K562 (cell line): Measurements from ENCODE around the gene FAM107B. TPM values are rescaled to one million over a fixed set of nuclear protein-coding genes. Genes with fewer than 3 reads are reported as not detected.

Source experiments
- ATAC-seq: fragments of 200-7000 bp; cut with Tn5 transposase; 3 replicates; pipeline ENCODE4 v1.9.1; 2020; ENCODE audit warnings: moderate library complexity
- BruUV-seq: library from RNA; stranded (reverse); fragments of 400-500 nt; replicated peaks from 2 replicates; lab custom pipeline; 2021; lab: Mats Ljungman, UMichigan
- CTCF ChIA-PET: fragments of 300-600 bp; formaldehyde crosslinking; extraction: SDS; loops from one replicate; lab custom pipeline; 2021; ENCODE audit warnings: low intra/inter-chr PET ratio; lab: Yijun Ruan, JAX
- POLR2A ChIA-PET: fragments of 300-600, 350-650 bp; sonication (Branson Sonifier 250); formaldehyde crosslinking; extraction: SDS; loops from one replicate; lab custom pipeline; 2021; ENCODE audit warnings: antibody characterized with exemption, inconsistent platforms; lab: Yijun Ruan, JAX
- DNase-seq, 4 experiments: peaks; one replicate each; pipeline versions ENCODE4 v3.0.0 to v3.0.0-alpha.2; 2011 to 2018; ENCODE audit warnings: low spot score in 3 of 4, mixed read lengths in 3 of 4; ENCODE audit errors: extremely low read depth in 1 of 4
- FAIRE-seq: peaks from 2 replicates; lab custom pipeline; 2011; peaks lifted over from hg19 to GRCh38; lab: Jason Lieb, UNC
- H2AFZ ChIP-seq: 2 replicates; pipeline ENCODE4 v1.6.0; 2011; ENCODE audit warnings: low read depth, low read length, control low read depth, inconsistent platforms
- H3K27ac ChIP-seq: fragments of 200-600 bp; 3 replicates; pipeline ENCODE4 v1.8.0; 2011; ENCODE audit warnings: low read depth, mild to moderate bottlenecking, control low read depth, inconsistent platforms, low read length, moderate library complexity, mixed read lengths; ENCODE audit errors: extremely low read depth
- H3K27me3 ChIP-seq, 2 experiments: fragments of 300-600 bp in 1 of 2; 2 replicates in 1 of 2; 3 replicates in 1 of 2; pipeline versions ENCODE4 v1.6.0 to v1.8.0; 2011; ENCODE audit warnings: inconsistent platforms in 2 of 2, low read length in 2 of 2, mild to moderate bottlenecking in 1 of 2, mixed read lengths in 1 of 2, moderate library complexity in 1 of 2; ENCODE audit not compliant: control insufficient read depth in 2 of 2, insufficient read depth in 2 of 2
- H3K36me3 ChIP-seq: fragments of 300-600 bp; 3 replicates; pipeline ENCODE4 v1.8.0; 2011; ENCODE audit warnings: mild to moderate bottlenecking, low read length, inconsistent platforms; ENCODE audit not compliant: control insufficient read depth, insufficient read depth
- H3K4me1 ChIP-seq, 2 experiments: fragments of 200-600 bp in 1 of 2; replicated peaks in 1 of 2; 2 replicates in 1 of 2; 3 replicates in 1 of 2; pipeline versions ENCODE4 v1.5.1 to v1.8.0; 2011; ENCODE audit warnings: inconsistent platforms in 2 of 2, low read length in 2 of 2, mild to moderate bottlenecking in 1 of 2, mixed read lengths in 1 of 2, moderate library complexity in 1 of 2; ENCODE audit not compliant: control insufficient read depth in 2 of 2, insufficient read depth in 2 of 2
- H3K4me2 ChIP-seq: 2 replicates; pipeline ENCODE4 v1.6.1; 2011; ENCODE audit warnings: low read length, control low read depth, inconsistent platforms, mixed read lengths; ENCODE audit not compliant: insufficient read depth
- H3K4me3 ChIP-seq: fragments of 200-600 bp; sonication (generic), shearing (Covaris generic); 2 replicates; pipeline ENCODE4 v1.5.1; 2016; ENCODE audit warnings: control low read depth, inconsistent platforms
- H3K79me2 ChIP-seq: fragments of 200-600 bp; 3 replicates; pipeline ENCODE4 v1.8.0; 2011; ENCODE audit warnings: low read length, inconsistent platforms; ENCODE audit not compliant: control insufficient read depth, insufficient read depth
- H3K9ac ChIP-seq, 2 experiments: 2 replicates each; pipeline versions ENCODE4 v1.6.0 to v1.6.1; 2011; ENCODE audit warnings: low read depth in 2 of 2, low read length in 2 of 2, control low read depth in 1 of 2, inconsistent platforms in 1 of 2, mild to moderate bottlenecking in 1 of 2, mixed read lengths in 1 of 2; ENCODE audit not compliant: insufficient read depth in 1 of 2
- H3K9me1 ChIP-seq: one replicate; pipeline ENCODE4 v1.6.0; 2011; ENCODE audit warnings: inconsistent platforms, mild to moderate bottlenecking, low read length, moderate library complexity; ENCODE audit not compliant: control insufficient read depth, insufficient read depth
- H3K9me3 ChIP-seq: replicated peaks from 2 replicates; pipeline ENCODE4 v1.5.1; 2011; ENCODE audit warnings: low read depth, low read length, inconsistent platforms; ENCODE audit not compliant: control insufficient read depth, insufficient read depth
- H4K20me1 ChIP-seq: replicated peaks from 2 replicates; pipeline ENCODE4 v1.6.1; 2011; ENCODE audit warnings: low read length, inconsistent platforms, mixed read lengths; ENCODE audit not compliant: control insufficient read depth, insufficient read depth
- ATF1 ChIP-seq, 2 experiments: fragments of 450-650 bp in 1 of 2; IDR thresholded peaks; 2 replicates each; pipeline ENCODE4 v1.6.1; 2016; ENCODE audit warnings: missing compliant biosample characterization in 1 of 2, missing genetic modification characterization in 1 of 2
- MIER1 ChIP-seq: fragments of 450-650 bp; IDR thresholded peaks from 2 replicates; pipeline ENCODE4 v1.6.1; 2016; ENCODE audit warnings: antibody characterized with exemption, mild to moderate bottlenecking, low read depth
- PML ChIP-seq: IDR thresholded peaks from 2 replicates; pipeline ENCODE4 v1.6.1; 2012; ENCODE audit warnings: low read length, inconsistent platforms
- POLR2AphosphoS2 ChIP-seq: IDR thresholded peaks from 2 replicates; pipeline ENCODE4 v1.6.1; 2012; ENCODE audit warnings: low read length, improper control_type of control experiment
- SPI1 ChIP-seq: IDR thresholded peaks from 2 replicates; pipeline ENCODE4 v1.6.1; 2011; ENCODE audit warnings: low read depth, low read length, control low read depth, borderline replicate concordance
- SRF ChIP-seq, 2 experiments: fragments of 250-450, 450-650 bp in 1 of 2; sonication (Bioruptor Pico) in 1 of 2; sonication (generic) in 1 of 2; formaldehyde crosslinking; IDR thresholded peaks; 2 replicates each; pipeline versions ENCODE4 v1.5.0 to v1.5.1; 2020 to 2022; ENCODE audit warnings: mild to moderate bottlenecking in 1 of 2, missing genetic modification reagents in 1 of 2
- TBP ChIP-seq: optimal IDR thresholded peaks from 2 replicates; pipeline ENCODE3; 2011; ENCODE audit warnings: low read depth, low read length, improper control_type of control experiment
- ZC3H8 ChIP-seq: fragments of 450-650 bp; IDR thresholded peaks from 2 replicates; pipeline ENCODE4 v1.6.1; 2017
- ZFX ChIP-seq: sonication (generic); formaldehyde crosslinking; IDR thresholded peaks from 2 replicates; pipeline ENCODE4 v1.8.0; 2022; ENCODE audit warnings: mild to moderate bottlenecking, missing genetic modification reagents, moderate library complexity
- ZNF780A ChIP-seq: fragments of 250-450 bp; sonication (Bioruptor Pico); IDR thresholded peaks from 2 replicates; pipeline ENCODE4 v1.5.0; 2021; ENCODE audit warnings: mild to moderate bottlenecking
- WGBS: fragments of 100-300 bp; shearing (Covaris generic); methylation state at CpG from one replicate; pipeline ENCODE4 v1.1.6; 2016; ENCODE audit warnings: low coverage, mixed read lengths; ENCODE audit not compliant: insufficient coverage; ENCODE audit errors: missing lambda C conversion rate; 5-methylcytosine and 5-hydroxymethylcytosine counted together
- in situ Hi-C: fragments of 300-500 bp; cut with MboI; formaldehyde crosslinking; loops from 4 replicates; pipeline ENCODE4 v1.15.0; 2018; ENCODE audit warnings: inconsistent platforms, mixed read lengths
- intact Hi-C: fragments of 100-400 bp; cut with micrococcal nuclease; formaldehyde crosslinking; loops from 2 replicates; pipeline ENCODE4 v1.14.2; 2022
- polyA plus RNA-seq, 8 experiments: library from polyadenylated mRNA; depleted of rRNA in 4 of 8; stranded (reverse) in 5 of 8; unstranded in 3 of 8; fragments of >200 nt; fragmentation: Nextera tagmentation in 2 of 8; fragmentation: Illumina TruSeq in 1 of 8; extraction: Ambion mirVana in 2 of 8; extraction: Trizol in 1 of 8; gene quantifications; 2 replicates each; pipeline versions ENCODE4 v1.2.1 to v1.2.3, GENCODE V29; 2011 to 2014; ENCODE audit warnings: inconsistent platforms in 1 of 8, missing spikeins in 1 of 8
- total RNA-seq, 7 experiments: library from RNA; depleted of rRNA in 6 of 7; stranded (reverse); fragments of >200 nt in 6 of 7; fragmentation: Illumina TruSeq in 2 of 7; extraction: Trizol in 2 of 7; gene quantifications; 2 replicates each; pipeline versions ENCODE4 v1.2.1 to v1.2.3, GENCODE V29; 2011 to 2021; ENCODE audit warnings: low replicate concordance in 1 of 7
- TF ChIP-seq, protein P1 (sequence below): sonication (generic); formaldehyde crosslinking; IDR thresholded peaks from 2 replicates; pipeline ENCODE4 v1.4.0; 2020; ENCODE audit warnings: mild to moderate bottlenecking, missing genetic modification reagents
- TF ChIP-seq, protein P2 (sequence below): fragments of 250-450 bp; sonication (Bioruptor Pico); IDR thresholded peaks from 2 replicates; pipeline ENCODE4 v1.8.0; 2022; ENCODE audit warnings: moderate library complexity, mild to moderate bottlenecking, inconsistent platforms
- TF ChIP-seq, protein P3 (sequence below), 2 experiments: fragments of 250-450 bp in 1 of 2; fragments of 450-650 bp in 1 of 2; sonication (Bioruptor Pico) in 1 of 2; IDR thresholded peaks; 2 replicates each; pipeline versions ENCODE4 v1.6.1 to v1.8.0; 2016 to 2021; ENCODE audit warnings: mild to moderate bottlenecking in 2 of 2, moderate library complexity in 2 of 2, missing compliant biosample characterization in 1 of 2, missing genetic modification characterization in 1 of 2
- TF ChIP-seq, protein P4 (sequence below): sonication (generic); IDR thresholded peaks from 2 replicates; pipeline ENCODE4 v1.6.1; 2016
- TF ChIP-seq, protein P5 (sequence below), 3 experiments: IDR thresholded peaks in 2 of 3; conservative IDR thresholded peaks in 1 of 3; 2 replicates each; pipeline ENCODE4 v1.5.1; 2011 to 2012; ENCODE audit warnings: low read length in 3 of 3, mild to moderate bottlenecking in 3 of 3, control low read depth in 2 of 3, improper control_type of control experiment in 1 of 3, inconsistent platforms in 1 of 3, low read depth in 1 of 3, mixed read lengths in 1 of 3, moderate library complexity in 1 of 3; ENCODE audit not compliant: insufficient read depth in 2 of 3

FAM107B gene
- total and polyA plus RNA-seq, 9 of the 15 experiments (the other 6 are each of a cell fraction or from before 2014, with no cell fraction given), result 0.40 to 2.8 (median 1.4) TPM

DNA sequence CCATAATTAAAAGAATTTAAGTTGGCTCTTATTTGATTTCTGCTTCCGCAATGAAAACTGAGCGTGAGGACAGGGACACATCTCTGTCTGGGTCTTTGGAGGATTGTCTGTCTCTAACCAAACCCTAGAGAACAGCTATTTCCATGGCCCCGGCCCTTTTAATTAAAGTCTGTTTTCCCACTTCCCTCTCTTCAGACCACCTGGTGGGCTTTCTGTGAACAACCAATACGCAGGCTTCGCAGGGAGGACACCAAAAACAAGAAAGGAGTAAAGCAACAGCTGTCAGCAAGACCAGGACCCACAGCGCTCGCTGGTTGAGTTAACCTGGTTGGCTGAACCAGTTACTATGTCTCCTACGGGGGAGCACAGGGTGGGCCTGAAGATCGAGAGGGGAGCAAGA, 226.9 kb downstream of the FAM107B start:
- no peak for FAIRE-seq
- Histone ChIP-seq H3K4me1 (peaks cover 0 to 7% of the 10 kb centered on the region in 2 experiments; a peak in 2 of 5 replicates), H3K27me3 (peaks cover 12 to 21% of the 10 kb centered on the region in 2 experiments; a peak in 4 of 5 replicates), H2AFZ (peak overlapping the region; percentile 61; the same call in 1 of the 2 replicates), H3K9me3 (no peaks in the 10 kb centered on the region), H3K9me1 (no peaks in the 10 kb centered on the region), H3K36me3 (no peaks in the 10 kb centered on the region), H3K27ac (no peak overlapping the region), H3K79me2 (no peaks in the 10 kb centered on the region), H3K9ac (peak overlapping the region in 1 of 2 experiments; percentile 61; a peak in 2 of 4 replicates), H3K4me2 (peak overlapping the region; percentile 60; the same call in 1 of the 2 replicates), H4K20me1 (no peaks in the 10 kb centered on the region), H3K4me3 (0 out of 2 replicates have a peak overlapping the region, but pooled peaks have one; percentile 16)
- ATAC-seq, result peak; percentile 57; the same call in 2 of the 3 replicates
- POLR2A ChIA-PET, result interaction anchor here (1.0 kb wide), 1 partner anchor 9 kb away, joined by 3 read pairs; no protein-coding TSS in a partner anchor
- no TSS peak for BruUV-seq
- 6% methylated on average over 8 of the region's 9 CpGs for WGBS
- CTCF ChIA-PET, result interaction anchor here (1.2 kb wide), 1 partner anchor 11 kb away, joined by 3 read pairs; no protein-coding TSS in a partner anchor
- intact Hi-C loops (no loop called here), in situ Hi-C loops (no loop called here)
- peak in 3 of 4 experiments; percentile 14 to 20 (median 20) for DNase-seq
- TF ChIP-seq ATF1 (CRISPR knock-in tag; IDR thresholded peaks at IDR 0.05) (no peak), ATF1 (tag; IDR thresholded peaks at IDR 0.05) (no peak), ZNF780A (CRISPR knock-in tag) (no peak), POLR2AphosphoS2 (no peak), ZFX (CRISPR knock-in tag) (no peak), ZC3H8 (no peak), TBP (no peak), PML (no peak), SPI1 (0 out of 2 replicates have a peak, but pooled peaks have one; percentile 21), SRF (CRISPR knock-in tag; IDR thresholded peaks at IDR 0.05) (peak in 1 of 2 experiments; percentile 59; a peak in 1 of 4 replicates), MIER1 (no peak)
- TF ChIP-seq, protein P1, sequence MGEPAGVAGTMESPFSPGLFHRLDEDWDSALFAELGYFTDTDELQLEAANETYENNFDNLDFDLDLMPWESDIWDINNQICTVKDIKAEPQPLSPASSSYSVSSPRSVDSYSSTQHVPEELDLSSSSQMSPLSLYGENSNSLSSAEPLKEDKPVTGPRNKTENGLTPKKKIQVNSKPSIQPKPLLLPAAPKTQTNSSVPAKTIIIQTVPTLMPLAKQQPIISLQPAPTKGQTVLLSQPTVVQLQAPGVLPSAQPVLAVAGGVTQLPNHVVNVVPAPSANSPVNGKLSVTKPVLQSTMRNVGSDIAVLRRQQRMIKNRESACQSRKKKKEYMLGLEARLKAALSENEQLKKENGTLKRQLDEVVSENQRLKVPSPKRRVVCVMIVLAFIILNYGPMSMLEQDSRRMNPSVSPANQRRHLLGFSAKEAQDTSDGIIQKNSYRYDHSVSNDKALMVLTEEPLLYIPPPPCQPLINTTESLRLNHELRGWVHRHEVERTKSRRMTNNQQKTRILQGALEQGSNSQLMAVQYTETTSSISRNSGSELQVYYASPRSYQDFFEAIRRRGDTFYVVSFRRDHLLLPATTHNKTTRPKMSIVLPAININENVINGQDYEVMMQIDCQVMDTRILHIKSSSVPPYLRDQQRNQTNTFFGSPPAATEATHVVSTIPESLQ (CRISPR knock-in tag), result no peak
- TF ChIP-seq, protein P2, sequence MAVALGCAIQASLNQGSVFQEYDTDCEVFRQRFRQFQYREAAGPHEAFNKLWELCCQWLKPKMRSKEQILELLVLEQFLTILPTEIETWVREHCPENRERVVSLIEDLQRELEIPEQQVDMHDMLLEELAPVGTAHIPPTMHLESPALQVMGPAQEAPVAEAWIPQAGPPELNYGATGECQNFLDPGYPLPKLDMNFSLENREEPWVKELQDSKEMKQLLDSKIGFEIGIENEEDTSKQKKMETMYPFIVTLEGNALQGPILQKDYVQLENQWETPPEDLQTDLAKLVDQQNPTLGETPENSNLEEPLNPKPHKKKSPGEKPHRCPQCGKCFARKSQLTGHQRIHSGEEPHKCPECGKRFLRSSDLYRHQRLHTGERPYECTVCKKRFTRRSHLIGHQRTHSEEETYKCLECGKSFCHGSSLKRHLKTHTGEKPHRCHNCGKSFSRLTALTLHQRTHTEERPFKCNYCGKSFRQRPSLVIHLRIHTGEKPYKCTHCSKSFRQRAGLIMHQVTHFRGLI, result no peak
- TF ChIP-seq, protein P3, sequence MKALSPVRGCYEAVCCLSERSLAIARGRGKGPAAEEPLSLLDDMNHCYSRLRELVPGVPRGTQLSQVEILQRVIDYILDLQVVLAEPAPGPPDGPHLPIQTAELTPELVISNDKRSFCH (CRISPR knock-in tag; IDR thresholded peaks at IDR 0.05), result no peak
- TF ChIP-seq, protein P3 (tag; IDR thresholded peaks at IDR 0.05), result no peak
- TF ChIP-seq, protein P4, sequence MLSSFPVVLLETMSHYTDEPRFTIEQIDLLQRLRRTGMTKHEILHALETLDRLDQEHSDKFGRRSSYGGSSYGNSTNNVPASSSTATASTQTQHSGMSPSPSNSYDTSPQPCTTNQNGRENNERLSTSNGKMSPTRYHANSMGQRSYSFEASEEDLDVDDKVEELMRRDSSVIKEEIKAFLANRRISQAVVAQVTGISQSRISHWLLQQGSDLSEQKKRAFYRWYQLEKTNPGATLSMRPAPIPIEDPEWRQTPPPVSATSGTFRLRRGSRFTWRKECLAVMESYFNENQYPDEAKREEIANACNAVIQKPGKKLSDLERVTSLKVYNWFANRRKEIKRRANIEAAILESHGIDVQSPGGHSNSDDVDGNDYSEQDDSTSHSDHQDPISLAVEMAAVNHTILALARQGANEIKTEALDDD, result 0 out of 2 replicates have a peak, but pooled peaks have one; percentile 17
- TF ChIP-seq, protein P5, sequence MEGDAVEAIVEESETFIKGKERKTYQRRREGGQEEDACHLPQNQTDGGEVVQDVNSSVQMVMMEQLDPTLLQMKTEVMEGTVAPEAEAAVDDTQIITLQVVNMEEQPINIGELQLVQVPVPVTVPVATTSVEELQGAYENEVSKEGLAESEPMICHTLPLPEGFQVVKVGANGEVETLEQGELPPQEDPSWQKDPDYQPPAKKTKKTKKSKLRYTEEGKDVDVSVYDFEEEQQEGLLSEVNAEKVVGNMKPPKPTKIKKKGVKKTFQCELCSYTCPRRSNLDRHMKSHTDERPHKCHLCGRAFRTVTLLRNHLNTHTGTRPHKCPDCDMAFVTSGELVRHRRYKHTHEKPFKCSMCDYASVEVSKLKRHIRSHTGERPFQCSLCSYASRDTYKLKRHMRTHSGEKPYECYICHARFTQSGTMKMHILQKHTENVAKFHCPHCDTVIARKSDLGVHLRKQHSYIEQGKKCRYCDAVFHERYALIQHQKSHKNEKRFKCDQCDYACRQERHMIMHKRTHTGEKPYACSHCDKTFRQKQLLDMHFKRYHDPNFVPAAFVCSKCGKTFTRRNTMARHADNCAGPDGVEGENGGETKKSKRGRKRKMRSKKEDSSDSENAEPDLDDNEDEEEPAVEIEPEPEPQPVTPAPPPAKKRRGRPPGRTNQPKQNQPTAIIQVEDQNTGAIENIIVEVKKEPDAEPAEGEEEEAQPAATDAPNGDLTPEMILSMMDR (IDR thresholded peaks at IDR 0.05 in 2 of 3, conservative IDR thresholded peaks at IDR 0.05 in 1 of 3; ENCODE audit: insufficient read depth in 2 of 3, low read depth in 1 of 3, low read length in 3 of 3), result peak; percentile 33 to 39 (median 34); a peak in 4 of 6 replicates
